ENCODE results near the gene HECTD4. TPM values are rescaled to one million over a fixed set of nuclear protein-coding genes. Genes with fewer than 3 reads are reported as not detected.

HECTD4 gene
- total RNA-seq, 4 donors from 2014 or later, result 53.7 to 168 (median 62.9) TPM

DNA sequence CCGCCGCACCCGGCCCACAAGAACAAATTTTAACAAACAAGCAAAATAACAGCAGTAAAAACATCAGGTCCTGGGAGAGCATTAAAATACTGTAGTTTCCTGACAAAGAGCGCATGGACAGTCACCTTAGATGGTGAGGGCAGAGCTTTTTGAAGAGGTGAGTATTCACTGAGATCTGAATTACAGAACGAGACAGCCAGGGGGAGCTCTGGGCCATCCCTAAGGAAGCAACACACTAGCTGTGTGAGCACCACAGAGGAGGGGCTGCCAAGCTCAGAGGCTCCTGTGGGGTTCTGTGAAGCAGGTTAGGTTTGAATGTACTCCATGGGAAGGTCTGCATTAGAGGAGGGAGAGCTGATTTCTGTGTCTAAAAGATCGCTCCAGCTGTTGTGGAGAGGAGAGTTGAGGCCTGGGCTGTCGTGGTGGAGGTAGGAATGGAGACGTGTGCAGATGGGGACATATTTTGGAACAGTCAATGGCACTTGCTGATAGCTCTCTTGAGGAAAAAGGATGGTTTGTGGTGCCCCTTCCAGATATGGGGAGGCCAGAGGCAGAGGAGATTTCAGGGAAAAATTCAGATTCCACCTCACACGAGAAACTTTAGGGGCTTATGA, 184.0 kb downstream of the HECTD4 start:
- WGBS, result 87% methylated on average over 9 of the region's 9 CpGs
- H3K27ac ChIP-seq, result no peak overlapping the region
- H3K27me3 ChIP-seq, result no peaks in the 10 kb centered on the region
- TF ChIP-seq, protein P1, sequence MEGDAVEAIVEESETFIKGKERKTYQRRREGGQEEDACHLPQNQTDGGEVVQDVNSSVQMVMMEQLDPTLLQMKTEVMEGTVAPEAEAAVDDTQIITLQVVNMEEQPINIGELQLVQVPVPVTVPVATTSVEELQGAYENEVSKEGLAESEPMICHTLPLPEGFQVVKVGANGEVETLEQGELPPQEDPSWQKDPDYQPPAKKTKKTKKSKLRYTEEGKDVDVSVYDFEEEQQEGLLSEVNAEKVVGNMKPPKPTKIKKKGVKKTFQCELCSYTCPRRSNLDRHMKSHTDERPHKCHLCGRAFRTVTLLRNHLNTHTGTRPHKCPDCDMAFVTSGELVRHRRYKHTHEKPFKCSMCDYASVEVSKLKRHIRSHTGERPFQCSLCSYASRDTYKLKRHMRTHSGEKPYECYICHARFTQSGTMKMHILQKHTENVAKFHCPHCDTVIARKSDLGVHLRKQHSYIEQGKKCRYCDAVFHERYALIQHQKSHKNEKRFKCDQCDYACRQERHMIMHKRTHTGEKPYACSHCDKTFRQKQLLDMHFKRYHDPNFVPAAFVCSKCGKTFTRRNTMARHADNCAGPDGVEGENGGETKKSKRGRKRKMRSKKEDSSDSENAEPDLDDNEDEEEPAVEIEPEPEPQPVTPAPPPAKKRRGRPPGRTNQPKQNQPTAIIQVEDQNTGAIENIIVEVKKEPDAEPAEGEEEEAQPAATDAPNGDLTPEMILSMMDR (IDR thresholded peaks at IDR 0.05), result peak in 1 of 2 donors; percentile 28
- no peak for TF ChIP-seq POLR2AphosphoS5 (IDR thresholded peaks at IDR 0.05)
- no peak for TF ChIP-seq EP300 (IDR thresholded peaks at IDR 0.05)
- H3K9me3 ChIP-seq, result no peaks in the 10 kb centered on the region
- no peak overlapping the region for H3K4me3 ChIP-seq
- no peak for DNase-seq (ENCODE audit: low spot score in 2 of 2)
- peaks cover 97% of the 10 kb centered on the region for H3K36me3 ChIP-seq
- no peaks in the 10 kb centered on the region for H3K4me1 ChIP-seq

DNA sequence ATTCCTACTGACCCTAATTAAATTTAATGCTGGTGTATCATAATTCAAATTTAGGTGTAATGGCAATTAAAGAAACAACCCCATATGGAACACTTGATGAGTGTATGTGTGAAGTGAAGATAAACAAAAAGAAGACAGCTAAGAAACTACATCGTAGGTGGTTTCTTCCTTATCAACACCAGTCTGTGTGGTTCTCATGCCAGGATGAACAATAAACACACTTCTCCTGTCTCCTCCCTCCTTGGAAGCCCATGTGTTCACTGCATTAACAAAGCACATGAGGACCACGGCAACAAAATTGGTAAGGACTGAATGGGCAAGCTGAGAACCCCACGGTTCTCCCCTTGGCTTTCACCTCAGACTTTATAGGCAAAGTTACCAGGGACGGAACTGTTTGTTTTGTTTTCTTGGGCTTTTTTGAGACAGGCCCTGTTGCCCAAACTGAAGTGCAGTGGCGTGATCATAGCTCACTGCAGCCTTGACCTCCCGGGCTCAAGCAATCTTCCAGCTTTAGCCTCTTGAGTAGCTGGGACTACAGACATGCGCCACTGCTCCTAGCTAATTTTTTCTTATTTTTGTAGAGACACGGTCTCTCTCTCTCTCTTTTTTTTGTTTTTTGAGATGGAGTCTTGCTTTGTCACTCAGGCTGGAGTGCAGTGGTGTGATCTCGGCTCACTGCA, 185.9 kb downstream of the HECTD4 start:
- Histone ChIP-seq H3K4me3 (no peak overlapping the region), H3K9me3 (no peaks in the 10 kb centered on the region), H3K36me3 (peaks cover 96% of the 10 kb centered on the region), H3K27ac (no peak overlapping the region), H3K4me1 (peaks cover 10% of the 10 kb centered on the region), H3K27me3 (no peaks in the 10 kb centered on the region)
- TF ChIP-seq POLR2AphosphoS5 (IDR thresholded peaks at IDR 0.05), result no peak
- WGBS, result 90% methylated on average over 9 of the region's 9 CpGs
- DNase-seq (ENCODE audit: low spot score in 2 of 2), result no peak

DNA sequence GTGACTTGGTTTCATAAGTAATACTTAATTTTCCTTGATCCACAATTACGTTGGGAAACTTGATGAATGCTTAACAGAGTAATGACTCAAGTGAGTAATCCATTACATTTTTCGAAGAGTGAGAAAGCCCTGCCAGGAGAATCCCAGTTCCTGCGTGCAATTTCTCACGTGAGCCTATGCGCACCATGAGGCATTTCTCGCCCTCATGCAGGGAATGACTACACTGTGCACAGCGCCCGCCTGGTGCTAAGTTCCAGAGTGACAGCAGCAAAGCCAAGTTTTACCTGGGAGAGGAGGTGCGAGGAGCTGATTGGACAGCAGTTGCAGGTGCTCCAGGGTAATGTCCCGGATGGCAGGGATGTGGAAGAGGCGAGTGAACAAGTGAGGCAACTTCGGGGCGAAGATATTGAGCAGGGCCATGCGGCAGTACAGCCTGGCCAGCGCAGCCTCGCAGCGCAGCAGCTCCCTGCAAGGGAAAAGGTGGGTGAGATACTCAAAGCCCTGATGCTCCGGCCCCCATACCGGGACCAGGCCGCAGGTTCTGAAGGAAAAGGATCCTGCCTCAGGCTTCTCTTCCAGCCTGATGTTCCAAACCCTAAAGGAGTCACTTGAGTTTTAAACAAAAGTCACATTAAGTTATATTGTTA, 187.5 kb downstream of the HECTD4 start:
- TF ChIP-seq POLR2AphosphoS5 (IDR thresholded peaks at IDR 0.05) (no peak), POLR2A (IDR thresholded peaks at IDR 0.05) (no peak), EP300 (IDR thresholded peaks at IDR 0.05) (no peak)
- WGBS, result 96% methylated on average over 20 of the region's 20 CpGs
- Histone ChIP-seq H3K27ac (no peak overlapping the region), H3K9me3 (no peaks in the 10 kb centered on the region), H3K27me3 (no peaks in the 10 kb centered on the region), H3K4me3 (no peak overlapping the region), H3K36me3 (peaks cover 90% of the 10 kb centered on the region), H3K4me1 (peaks cover 22% of the 10 kb centered on the region)
- DNase-seq (ENCODE audit: low spot score in 2 of 2), result no peak

DNA sequence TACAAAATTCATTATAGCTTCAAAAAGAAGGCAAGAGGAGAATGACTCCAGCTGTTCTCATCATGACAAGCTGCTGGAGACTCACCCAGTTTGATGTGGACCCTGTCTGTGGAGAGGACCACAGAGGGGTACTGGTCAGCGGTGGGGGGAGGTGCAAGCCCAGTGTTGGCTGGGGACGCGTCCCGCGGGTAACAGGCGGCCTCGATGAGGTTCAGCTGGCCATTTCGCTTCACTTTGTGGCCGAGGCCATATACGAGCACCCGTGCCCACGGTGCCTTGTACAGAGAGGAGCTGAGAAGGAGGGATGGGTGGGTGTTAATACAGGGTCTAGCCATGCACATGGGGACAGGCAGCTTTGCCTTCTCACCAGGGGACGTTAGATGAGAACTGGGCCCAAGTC, 189.8 kb downstream of the HECTD4 start:
- H3K36me3 ChIP-seq, result peaks cover 84% of the 10 kb centered on the region
- H3K27ac ChIP-seq, result no peak overlapping the region
- no peaks in the 10 kb centered on the region for H3K9me3 ChIP-seq
- 95% methylated on average over 13 of the region's 13 CpGs for WGBS
- TF ChIP-seq POLR2A (IDR thresholded peaks at IDR 0.05) (no peak), POLR2AphosphoS5 (IDR thresholded peaks at IDR 0.05) (no peak), EP300 (IDR thresholded peaks at IDR 0.05) (no peak)
- TF ChIP-seq, protein P1 (IDR thresholded peaks at IDR 0.05), result no peak
- H3K4me3 ChIP-seq, result no peak overlapping the region
- no peaks in the 10 kb centered on the region for H3K27me3 ChIP-seq
- peaks cover 22% of the 10 kb centered on the region for H3K4me1 ChIP-seq
- DNase-seq (ENCODE audit: low spot score in 2 of 2), result no peak

DNA sequence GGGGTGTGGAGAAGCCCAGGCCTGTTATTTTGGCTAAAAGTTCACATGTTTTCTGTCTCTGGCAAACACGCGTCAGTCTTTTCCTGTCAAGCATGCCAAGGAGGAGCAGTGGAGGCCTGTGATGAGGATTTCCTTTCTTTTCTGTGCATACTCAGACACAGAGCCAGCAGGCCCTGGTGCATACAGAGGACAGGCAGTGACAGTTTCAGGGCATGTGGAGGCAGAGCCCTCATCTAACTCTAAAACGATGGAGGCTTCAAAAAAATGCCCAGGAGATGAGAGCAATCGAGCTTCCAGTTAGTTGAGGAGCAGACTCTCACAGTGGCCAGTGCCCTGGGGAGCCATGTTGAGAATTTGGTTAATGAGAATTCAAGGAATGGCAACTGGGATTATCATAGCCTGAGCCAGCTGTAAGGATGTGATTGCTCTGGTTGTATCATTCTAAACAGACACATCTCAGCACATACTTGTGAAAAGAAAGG, 190.3 kb downstream of the HECTD4 start:
- no peak for TF ChIP-seq EP300 (IDR thresholded peaks at IDR 0.05)
- TF ChIP-seq, protein P1 (IDR thresholded peaks at IDR 0.05), result no peak
- no peak for TF ChIP-seq POLR2AphosphoS5 (IDR thresholded peaks at IDR 0.05)
- TF ChIP-seq POLR2A (IDR thresholded peaks at IDR 0.05), result no peak
- 25% methylated on average over 2 of the region's 4 CpGs for WGBS
- Histone ChIP-seq H3K27ac (no peak overlapping the region), H3K36me3 (peaks cover 82% of the 10 kb centered on the region), H3K9me3 (no peaks in the 10 kb centered on the region), H3K27me3 (no peaks in the 10 kb centered on the region), H3K4me1 (peaks cover 22% of the 10 kb centered on the region), H3K4me3 (no peak overlapping the region)
- DNase-seq (ENCODE audit: low spot score in 2 of 2), result no peak

DNA sequence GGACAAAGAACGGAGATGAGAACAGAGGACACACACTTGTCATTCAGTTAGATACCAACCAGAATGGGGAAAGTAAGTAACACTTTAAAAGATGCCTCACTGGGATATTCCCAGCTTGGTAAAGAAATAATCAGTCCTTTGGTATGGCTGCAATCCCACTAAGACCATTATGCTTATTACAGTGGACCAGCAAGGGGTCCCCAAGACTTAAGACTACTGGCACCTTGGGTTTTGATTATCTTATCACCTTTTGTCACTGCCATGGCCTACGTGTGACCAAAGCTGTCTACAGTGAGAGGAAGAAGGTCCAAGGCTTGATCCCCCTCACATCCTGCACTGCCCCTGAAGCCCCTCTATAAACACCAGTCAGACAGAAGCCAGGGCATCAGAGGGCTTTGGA, 191.0 kb downstream of the HECTD4 start:
- peaks cover 77% of the 10 kb centered on the region for H3K36me3 ChIP-seq
- H3K4me3 ChIP-seq, result no peak overlapping the region
- no peaks in the 10 kb centered on the region for H3K27me3 ChIP-seq
- peaks cover 22% of the 10 kb centered on the region for H3K4me1 ChIP-seq
- 76% methylated on average over 2 of the region's 2 CpGs for WGBS
- no peak for DNase-seq (ENCODE audit: low spot score in 2 of 2)
- H3K27ac ChIP-seq, result peak overlapping the region; percentile 50
- no peaks in the 10 kb centered on the region for H3K9me3 ChIP-seq
- TF ChIP-seq, protein P1 (IDR thresholded peaks at IDR 0.05), result no peak
- TF ChIP-seq EP300 (IDR thresholded peaks at IDR 0.05), result no peak
- TF ChIP-seq POLR2A (IDR thresholded peaks at IDR 0.05), result no peak
- TF ChIP-seq POLR2AphosphoS5 (IDR thresholded peaks at IDR 0.05), result no peak

All from suprapubic skin (tissue), 4 donors.